Neuronal stem cell (in vitro differentiated cells): ENCODE measurements around the gene ATG4D.
A peak's percentile ranks its signal among the peaks of the same experiment; 100 is the strongest.

ENCODE experiments used
- DNase-seq: peaks from one replicate; pipeline ENCODE4 v3.0.0-alpha.2; 2013; ENCODE audit warnings: low spot score
- H2AFZ ChIP-seq: one replicate; pipeline ENCODE4 v1.6.1; 2013; ENCODE audit warnings: mild to moderate bottlenecking, low read length, inconsistent platforms
- H2AK5ac ChIP-seq: 2 replicates; pipeline ENCODE4 v1.6.1; 2013; ENCODE audit warnings: low read depth, mild to moderate bottlenecking, inconsistent platforms, low read length, moderate library complexity, mixed read lengths
- H2BK120ac ChIP-seq: 2 replicates; pipeline ENCODE4 v1.6.1; 2013; ENCODE audit warnings: low read depth, mild to moderate bottlenecking, inconsistent platforms, low read length, moderate library complexity, mixed read lengths
- H2BK12ac ChIP-seq: one replicate; pipeline ENCODE4 v1.6.1; 2013; ENCODE audit warnings: low read length, inconsistent platforms
- H2BK15ac ChIP-seq: 2 replicates; pipeline ENCODE4 v1.6.1; 2013; ENCODE audit warnings: mild to moderate bottlenecking, low read length, inconsistent platforms, mixed read lengths
- H2BK5ac ChIP-seq: one replicate; pipeline ENCODE4 v1.6.1; 2013; ENCODE audit warnings: inconsistent platforms, mild to moderate bottlenecking, low read length, moderate library complexity
- H3K14ac ChIP-seq: one replicate; pipeline ENCODE4 v1.6.1; 2013; ENCODE audit warnings: low read length, inconsistent platforms
- H3K18ac ChIP-seq: 2 replicates; pipeline ENCODE4 v1.6.1; 2013; ENCODE audit warnings: low read length, inconsistent platforms
- H3K23ac ChIP-seq: 2 replicates; pipeline ENCODE4 v1.6.1; 2013; ENCODE audit warnings: low read depth, mild to moderate bottlenecking, mixed read lengths, low read length, inconsistent platforms; ENCODE audit not compliant: poor library complexity
- H3K27ac ChIP-seq: replicated peaks from 3 replicates; pipeline ENCODE4 v1.5.1; 2013; ENCODE audit warnings: low read length, inconsistent platforms
- H3K27me3 ChIP-seq, 3 experiments: 2 replicates each; pipeline ENCODE4 v1.6.1; 2013; ENCODE audit warnings: low read length in 3 of 3, mild to moderate bottlenecking in 2 of 3, inconsistent platforms in 1 of 3, low read depth in 1 of 3, mixed read lengths in 1 of 3, moderate library complexity in 1 of 3; ENCODE audit not compliant: control insufficient read depth in 3 of 3, insufficient read depth in 3 of 3
- H3K36me3 ChIP-seq, 2 donors: replicated peaks in 1 of 2; 2 replicates each; pipeline ENCODE4 v1.6.1; 2013; ENCODE audit warnings: low read length in 2 of 2; ENCODE audit not compliant: control insufficient read depth in 2 of 2, insufficient read depth in 2 of 2
- H3K4ac ChIP-seq: 2 replicates; pipeline ENCODE4 v1.6.1; 2013; ENCODE audit warnings: inconsistent platforms, mild to moderate bottlenecking, low read length, moderate library complexity
- H3K4me1 ChIP-seq, 2 donors: 1 replicate in 1 of 2; 2 replicates in 1 of 2; pipeline ENCODE4 v1.6.1; 2013; ENCODE audit warnings: low read length in 2 of 2, low read depth in 1 of 2; ENCODE audit not compliant: control insufficient read depth in 2 of 2, insufficient read depth in 1 of 2
- H3K4me2 ChIP-seq: one replicate; pipeline ENCODE4 v1.6.1; 2013; ENCODE audit warnings: mild to moderate bottlenecking, low read length, inconsistent platforms; ENCODE audit not compliant: insufficient read depth, poor library complexity, severe bottlenecking
- H3K4me3 ChIP-seq, 2 donors: 2 replicates each; pipeline ENCODE4 v1.5.1; 2013; ENCODE audit warnings: low read length in 2 of 2, mild to moderate bottlenecking in 2 of 2, inconsistent platforms in 1 of 2, moderate library complexity in 1 of 2
- H3K79me1 ChIP-seq: one replicate; pipeline ENCODE4 v1.6.1; 2013; ENCODE audit warnings: low read depth, mild to moderate bottlenecking, inconsistent platforms, low read length, moderate library complexity
- H3K9ac ChIP-seq: one replicate; pipeline ENCODE4 v1.6.1; 2013; ENCODE audit warnings: mild to moderate bottlenecking, low read depth, low read length, inconsistent platforms; ENCODE audit not compliant: poor library complexity
- H3K9me3 ChIP-seq, 2 donors: replicated peaks in 1 of 2; 2 replicates each; pipeline versions ENCODE3 to v1.6.1; 2013; ENCODE audit warnings: low read length in 2 of 2, mild to moderate bottlenecking in 2 of 2, inconsistent platforms in 1 of 2, low read depth in 1 of 2, mixed read lengths in 1 of 2, moderate library complexity in 1 of 2; ENCODE audit not compliant: control insufficient read depth in 2 of 2, insufficient read depth in 1 of 2
- H4K8ac ChIP-seq: one replicate; pipeline ENCODE4 v1.6.1; 2013; ENCODE audit warnings: low read depth, mild to moderate bottlenecking, inconsistent platforms, low read length, moderate library complexity
- H4K91ac ChIP-seq: one replicate; pipeline ENCODE4 v1.6.1; 2013; ENCODE audit warnings: low read length, low read depth, mild to moderate bottlenecking, inconsistent platforms; ENCODE audit not compliant: poor library complexity
- WGBS, 2 donors: extraction: QIAGEN DNeasy Blood & Tissue Kit; methylation state at CpG; one replicate each; pipeline ENCODE4 v1.1.7; 2013; ENCODE audit warnings: missing lambda C conversion rate in 2 of 2, mixed read lengths in 1 of 2; ENCODE audit not compliant: insufficient read length in 2 of 2, insufficient replicate concordance in 1 of 2; ENCODE audit errors: extremely low coverage in 2 of 2; 5-methylcytosine and 5-hydroxymethylcytosine counted together

ATG4D gene

GRCh38 chr19:10551698-10552301 is 8.1 kb downstream of the ATG4D start:
- Histone ChIP-seq H3K23ac (peak overlapping the region; percentile 81), H2BK12ac (no peak overlapping the region), H2AFZ (no peak overlapping the region), H3K4me3 (no peak overlapping the region), H3K27ac (no peak overlapping the region), H2AK5ac (no peak overlapping the region), H2BK5ac (no peak overlapping the region), H3K27me3 (no peaks in the 10 kb centered on the region), H3K4ac (no peak overlapping the region), H3K9me3 (no peaks in the 10 kb centered on the region), H2BK120ac (no peak overlapping the region), H3K9ac (no peak overlapping the region), H4K91ac (no peak overlapping the region), H4K8ac (no peak overlapping the region), H3K14ac (no peak overlapping the region), H3K4me1 (no peaks in the 10 kb centered on the region), H3K36me3 (peaks cover 56 to 85% of the 10 kb centered on the region in 2 donors), H2BK15ac (no peak overlapping the region), H3K4me2 (no peak overlapping the region), H3K18ac (no peak overlapping the region), H3K79me1 (peaks cover 4% of the 10 kb centered on the region)
- no CpG with 5 or more reads among the region's 12 CpGs for WGBS, 2 donors
- DNase-seq = no peak

GRCh38 chr19:10552510-10553053 is 8.9 kb downstream of the ATG4D start:
- no peaks in the 10 kb centered on the region for H3K9me3 ChIP-seq
- no peak for DNase-seq
- no peaks in the 10 kb centered on the region for H3K4me1 ChIP-seq
- H3K14ac ChIP-seq = no peak overlapping the region
- no peak overlapping the region for H3K4me2 ChIP-seq
- no peak overlapping the region for H2BK120ac ChIP-seq
- H2BK5ac ChIP-seq = no peak overlapping the region
- no peaks in the 10 kb centered on the region for H3K27me3 ChIP-seq
- H2BK12ac ChIP-seq = no peak overlapping the region
- no peak overlapping the region for H3K9ac ChIP-seq
- H3K4ac ChIP-seq = no peak overlapping the region
- peak overlapping the region; percentile 56 for H3K23ac ChIP-seq
- no peak overlapping the region for H2BK15ac ChIP-seq
- H3K79me1 ChIP-seq = peaks cover 4% of the 10 kb centered on the region
- H3K36me3 ChIP-seq = peaks cover 57 to 85% of the 10 kb centered on the region in 2 donors
- no peak overlapping the region for H3K18ac ChIP-seq
- H3K27ac ChIP-seq = no peak overlapping the region
- no peak overlapping the region for H2AFZ ChIP-seq
- no peak overlapping the region for H4K91ac ChIP-seq
- no peak overlapping the region for H4K8ac ChIP-seq
- no peak overlapping the region for H2AK5ac ChIP-seq
- no CpG with 5 or more reads among the region's 12 CpGs for WGBS, 2 donors
- no peak overlapping the region for H3K4me3 ChIP-seq

- no peak overlapping the region for H2AK5ac ChIP-seq
- no peak overlapping the region for H3K4me3 ChIP-seq
- no peak overlapping the region for H3K14ac ChIP-seq
- H2BK12ac ChIP-seq = no peak overlapping the region
- H3K4me2 ChIP-seq = no peak overlapping the region
- H3K4ac ChIP-seq = no peak overlapping the region
- no peak overlapping the region for H2BK120ac ChIP-seq
- WGBS, 2 donors = no CpG with 5 or more reads among the region's 13 CpGs
- no peak overlapping the region for H2BK15ac ChIP-seq
- H3K18ac ChIP-seq = no peak overlapping the region
- H3K9me3 ChIP-seq = no peaks in the 10 kb centered on the region
- H2BK5ac ChIP-seq = peak overlapping the region; percentile 24
- peak overlapping the region; percentile 65 for H3K23ac ChIP-seq
- no peak overlapping the region for H2AFZ ChIP-seq
- no peaks in the 10 kb centered on the region for H3K4me1 ChIP-seq
- no peak overlapping the region for H4K91ac ChIP-seq
- H3K27ac ChIP-seq = no peak overlapping the region
- H3K36me3 ChIP-seq = peaks cover 63 to 90% of the 10 kb centered on the region in 2 donors
- no peak for DNase-seq
- no peak overlapping the region for H3K9ac ChIP-seq
- H3K79me1 ChIP-seq = peaks cover 4% of the 10 kb centered on the region
- H4K8ac ChIP-seq = no peak overlapping the region
- H3K27me3 ChIP-seq = no peaks in the 10 kb centered on the region
These were observed 9.5 kb downstream of the ATG4D start for GRCh38 chr19:10553087-10553667.

GRCh38 chr19:10553943-10554381 is 10.3 kb downstream of the ATG4D start:
- Histone ChIP-seq H2AFZ (no peak overlapping the region), H3K4me1 (no peaks in the 10 kb centered on the region), H3K18ac (no peak overlapping the region), H2BK5ac (no peak overlapping the region), H3K9me3 (no peaks in the 10 kb centered on the region), H2BK120ac (no peak overlapping the region), H3K27ac (no peak overlapping the region), H3K9ac (no peak overlapping the region), H2AK5ac (no peak overlapping the region), H4K8ac (no peak overlapping the region), H3K79me1 (peaks cover 2% of the 10 kb centered on the region), H3K36me3 (peaks cover 61 to 88% of the 10 kb centered on the region in 2 donors), H2BK15ac (no peak overlapping the region), H3K27me3 (no peaks in the 10 kb centered on the region), H3K23ac (no peak overlapping the region), H3K4ac (no peak overlapping the region), H3K4me3 (no peak overlapping the region), H3K14ac (no peak overlapping the region), H2BK12ac (no peak overlapping the region), H4K91ac (no peak overlapping the region), H3K4me2 (no peak overlapping the region)
- no peak for DNase-seq
- WGBS, 2 donors = no CpG with 5 or more reads among the region's 12 CpGs
